NB4 (cell line): Measurements from ENCODE around the gene PPL.

Source experiments
- CTCF ChIP-seq: IDR thresholded peaks from one replicate; pipeline ENCODE4 v1.5.1; 2012; ENCODE audit warnings: low read depth, low read length
- MYC ChIP-seq: IDR thresholded peaks from 2 replicates; pipeline ENCODE4 v1.6.1; 2011; ENCODE audit warnings: low read depth, low read length
- POLR2A ChIP-seq: IDR thresholded peaks from 2 replicates; pipeline ENCODE4 v1.6.1; 2011; ENCODE audit warnings: mild to moderate bottlenecking; ENCODE audit not compliant: insufficient read length; ENCODE audit errors: extremely low read depth
- TF ChIP-seq, protein P1 (sequence below): IDR thresholded peaks from 2 replicates; pipeline ENCODE4 v1.6.1; 2011; ENCODE audit warnings: low read depth, low read length

- TF ChIP-seq CTCF (no peak), POLR2A (no peak), MYC (no peak)
- TF ChIP-seq, protein P1, sequence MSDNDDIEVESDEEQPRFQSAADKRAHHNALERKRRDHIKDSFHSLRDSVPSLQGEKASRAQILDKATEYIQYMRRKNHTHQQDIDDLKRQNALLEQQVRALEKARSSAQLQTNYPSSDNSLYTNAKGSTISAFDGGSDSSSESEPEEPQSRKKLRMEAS, result no peak
Observed at GRCh38 chr16:4884972-4885874, 51.7 kb downstream of the PPL start.
